HCT116 (cell line): ENCODE results near the gene ABRACL.

ENCODE experiments used
- ATF3 ChIP-seq: IDR thresholded peaks from 2 replicates; pipeline ENCODE4 v1.6.1; 2012
- CTCF ChIP-seq, 3 experiments: fragments of 200-600 bp in 1 of 3; sonication (generic) in 1 of 3; IDR thresholded peaks in 2 of 3; conservative IDR thresholded peaks in 1 of 3; 2 replicates each; pipeline ENCODE4 v1.5.1; 2012 to 2017; ENCODE audit warnings: low read depth in 2 of 3, low read length in 2 of 3, antibody characterized with exemption in 1 of 3, borderline replicate concordance in 1 of 3, control low read depth in 1 of 3, mild to moderate bottlenecking in 1 of 3, mixed read lengths in 1 of 3, mixed run types in 1 of 3, moderate library complexity in 1 of 3; ENCODE audit not compliant: insufficient read depth in 1 of 3
- EZH2 ChIP-seq: fragments of 200-600 bp; sonication (generic); IDR thresholded peaks from 2 replicates; pipeline ENCODE4 v1.6.1; 2017; ENCODE audit warnings: antibody characterized with exemption, mixed run types
- POLR2AphosphoS5 ChIP-seq: IDR thresholded peaks from 2 replicates; pipeline ENCODE4 v1.6.1; 2011; ENCODE audit warnings: mild to moderate bottlenecking, low read depth, low read length, moderate library complexity

- TF ChIP-seq POLR2AphosphoS5 (no peak), CTCF (IDR thresholded peaks at IDR 0.05 in 2 of 3, conservative IDR thresholded peaks at IDR 0.05 in 1 of 3; ENCODE audit: borderline replicate concordance in 1 of 3, insufficient read depth in 1 of 3, low read depth in 2 of 3, low read length in 2 of 3) (no peak), EZH2 (no peak), ATF3 (no peak)
Measured at GRCh38 chr6:139017227-139017626, 11.3 kb upstream of the ABRACL start.
